HG03025 (cell line): ENCODE results near the gene IGFL3.
"Not testable (repeated sequence)": the region's sequence is repeated elsewhere in the genome, so short reads cannot be mapped to it uniquely, and the experiment has no call there.

Experiments used
- ATAC-seq: cut with Tn5 transposase; IDR thresholded peaks from one replicate; pipeline ENCODE4 v1.9.1; 2021; ENCODE audit warnings: mild to moderate bottlenecking, moderate library complexity; ENCODE audit not compliant: unreplicated experiment, low FRiP score

IGFL3 gene

DNA sequence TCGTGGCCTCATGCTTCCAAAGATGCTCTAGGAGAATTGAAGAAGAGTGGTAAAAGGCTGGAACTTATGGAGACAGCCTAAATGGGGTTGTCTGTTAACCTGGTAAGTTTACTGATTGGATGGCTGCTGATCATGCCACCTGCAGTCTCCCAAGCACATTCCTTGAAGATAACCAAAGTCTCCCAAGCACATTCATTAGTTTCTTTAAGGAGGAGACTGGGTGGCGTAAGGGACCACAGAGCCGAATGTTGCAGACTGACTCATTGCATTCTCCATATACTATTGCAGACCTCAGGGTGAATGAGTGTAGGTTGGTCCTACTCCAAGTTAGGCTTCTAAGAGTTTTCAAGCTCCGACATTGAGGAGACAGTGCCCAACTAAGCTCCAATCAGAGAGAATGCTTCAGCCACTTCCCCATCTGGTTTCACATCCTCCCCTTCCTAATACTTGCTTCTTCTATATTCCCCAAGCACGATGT is at the start of gene IGFL3:
TSS of gene IGFL3 (minus strand) at position 51 of the 478 bp plus-strand sequence. CDS start at position 12, 39 bp downstream.
- no peak for ATAC-seq

DNA sequence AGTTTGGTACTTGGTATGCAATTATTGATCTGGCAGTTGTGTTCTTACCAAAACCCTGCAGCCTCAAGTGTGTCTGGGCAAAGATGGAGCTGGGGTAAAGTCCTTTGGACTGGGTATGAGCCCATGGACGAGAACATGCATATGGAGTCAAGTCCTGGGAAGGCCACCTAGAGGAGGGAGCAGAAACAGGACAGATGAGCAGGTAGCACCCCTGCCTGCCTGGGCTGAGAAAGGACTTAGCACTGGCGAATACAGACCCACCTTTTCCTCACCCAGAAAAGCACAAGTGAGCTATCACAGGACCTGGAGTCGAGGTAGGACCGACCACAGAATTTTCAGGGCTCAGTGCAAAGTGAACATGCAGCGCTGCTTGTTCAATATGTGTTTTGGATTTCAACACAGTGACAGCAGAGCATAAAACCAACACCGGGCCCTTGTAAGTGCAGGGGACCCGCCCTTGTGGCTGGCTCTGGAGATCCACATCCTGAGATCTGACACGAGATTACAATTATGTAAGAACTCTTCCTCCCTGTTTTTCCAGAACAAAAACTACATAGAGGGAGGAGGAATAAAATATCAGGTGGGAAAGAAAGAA is 49.5 kb upstream of the IGFL3 start:
- no peak for ATAC-seq

DNA sequence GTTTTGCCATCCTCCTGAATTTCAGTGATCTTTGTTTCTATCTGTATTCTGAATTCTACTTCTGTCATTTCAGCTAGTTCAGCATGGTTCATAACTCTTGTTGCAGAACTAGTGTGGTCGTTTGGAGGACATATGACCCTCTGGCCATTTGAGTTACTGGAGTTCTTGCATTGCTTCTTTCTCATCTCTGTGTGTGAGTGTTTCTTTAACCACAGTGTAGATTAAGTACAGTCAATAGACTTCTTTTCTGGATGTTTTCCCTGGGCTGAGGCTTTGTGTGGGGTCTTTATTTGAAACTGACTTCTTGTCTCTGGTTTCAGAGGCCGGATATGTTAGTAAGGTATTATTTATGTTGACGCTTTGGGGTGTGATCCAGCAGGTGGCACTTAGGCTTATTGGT is 38.2 kb upstream of the IGFL3 start:
- no peak for ATAC-seq

DNA sequence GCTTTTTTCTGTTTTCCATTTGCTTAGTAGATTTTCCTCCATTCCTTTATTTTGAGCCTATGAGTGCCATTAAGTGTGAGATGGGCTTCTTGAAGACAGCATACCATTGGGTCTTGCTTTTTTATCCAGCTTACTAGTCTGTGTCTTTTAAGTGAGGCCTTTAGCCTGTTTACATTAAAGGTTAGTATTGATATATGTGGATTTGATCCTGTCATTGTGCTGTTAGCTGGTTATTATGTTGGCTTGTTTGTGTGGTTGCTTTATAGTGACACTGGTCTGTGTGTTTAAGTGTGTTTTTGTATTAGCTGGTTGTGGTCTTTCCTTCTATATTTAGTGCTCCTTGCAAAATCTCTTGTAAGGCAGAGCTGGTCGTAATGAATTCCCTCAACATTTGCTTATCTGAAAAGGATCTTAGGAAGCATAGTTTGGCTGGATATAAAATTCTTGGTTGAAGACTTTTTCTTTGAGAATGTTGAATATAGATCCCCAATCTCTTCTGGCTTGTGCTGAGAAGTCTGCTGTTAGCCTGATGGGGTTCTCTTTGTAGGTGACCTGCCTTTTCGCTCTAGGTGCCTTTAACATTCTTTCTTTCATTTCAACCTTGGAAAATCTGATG is 37.3 kb upstream of the IGFL3 start:
- not testable (repeated sequence) for ATAC-seq

DNA sequence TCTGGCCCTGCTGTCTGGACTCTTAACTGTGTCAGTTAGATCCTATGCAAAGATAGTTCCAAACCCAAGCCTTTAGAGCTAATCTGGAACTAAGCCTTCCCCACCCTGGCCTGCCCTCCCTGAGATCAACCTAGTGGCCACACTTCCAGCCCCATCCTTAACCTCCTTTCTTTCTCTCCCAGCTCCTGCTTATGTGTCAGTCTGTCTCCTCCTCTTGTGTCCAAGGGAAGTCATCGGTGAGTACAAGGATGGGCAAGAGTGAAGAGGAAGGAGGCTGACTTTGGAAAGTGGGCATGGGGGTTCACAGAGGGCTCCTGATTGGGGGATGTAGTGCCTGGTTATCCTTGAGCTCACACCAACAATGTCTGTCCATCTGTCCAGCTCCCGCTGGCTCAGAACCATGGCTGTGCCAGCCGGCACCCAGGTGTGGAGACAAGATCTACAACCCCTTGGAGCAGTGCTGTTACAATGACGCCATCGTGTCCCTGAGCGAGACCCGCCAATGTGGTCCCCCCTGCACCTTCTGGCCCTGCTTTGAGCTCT is 35.8 kb upstream of the IGFL3 start:
- ATAC-seq = no peak

DNA sequence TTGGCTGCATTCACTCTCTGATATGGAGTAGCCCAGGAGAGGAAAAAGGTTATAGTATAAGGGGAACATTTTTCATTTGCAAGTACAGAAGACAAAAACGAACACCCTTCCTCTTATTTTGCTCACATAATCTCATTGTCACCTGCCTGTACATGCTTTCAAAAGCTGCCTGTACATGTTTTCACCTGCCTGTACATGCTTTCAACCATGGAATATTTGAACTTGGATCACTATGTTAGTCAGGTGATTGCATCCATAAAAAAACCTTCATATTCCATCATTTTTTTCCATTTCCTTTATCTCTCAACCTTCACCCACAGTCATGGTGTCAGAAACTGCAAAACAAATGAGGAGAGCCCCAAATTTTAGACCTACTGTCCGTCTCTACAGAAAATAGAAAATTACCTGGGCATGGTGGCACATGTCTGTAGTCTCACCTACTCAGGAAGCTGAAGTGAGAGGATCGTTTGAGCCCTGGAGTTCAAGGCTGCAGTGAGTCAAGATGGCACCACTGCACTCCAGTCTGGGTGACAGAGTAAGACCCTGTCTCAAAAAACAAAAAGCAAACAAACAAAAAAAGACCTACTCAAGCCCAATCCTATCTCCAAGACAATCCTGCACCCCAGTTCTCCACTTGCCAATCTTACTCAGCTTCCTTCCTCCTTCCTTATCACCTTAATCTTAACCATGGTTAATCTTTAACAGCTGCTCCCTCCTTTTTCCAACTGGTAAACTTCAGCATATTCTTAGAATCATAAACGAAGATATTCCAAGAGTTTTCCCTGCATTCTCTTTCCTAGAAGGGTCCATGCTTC is 35.1 kb upstream of the IGFL3 start:
- no peak for ATAC-seq

DNA sequence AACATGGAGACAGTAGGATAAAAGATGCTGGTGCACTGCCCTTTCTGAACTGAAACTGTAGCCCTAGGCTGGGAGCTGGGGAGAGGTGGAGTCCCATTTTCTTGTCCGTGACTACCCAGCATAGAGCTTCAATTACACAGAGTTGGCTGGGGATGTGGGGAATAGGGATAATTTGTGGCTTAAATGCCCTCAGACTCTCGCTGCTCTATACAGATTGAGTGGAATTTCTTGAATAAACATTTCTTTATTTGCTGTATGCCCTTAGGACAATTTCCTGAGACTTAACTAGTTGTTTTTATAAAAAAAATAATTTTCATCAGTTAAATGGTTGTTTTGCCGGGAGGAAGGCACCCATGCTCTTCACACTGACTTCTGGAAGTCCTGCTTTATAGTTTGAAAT is 30.7 kb upstream of the IGFL3 start:
- no peak for ATAC-seq

DNA sequence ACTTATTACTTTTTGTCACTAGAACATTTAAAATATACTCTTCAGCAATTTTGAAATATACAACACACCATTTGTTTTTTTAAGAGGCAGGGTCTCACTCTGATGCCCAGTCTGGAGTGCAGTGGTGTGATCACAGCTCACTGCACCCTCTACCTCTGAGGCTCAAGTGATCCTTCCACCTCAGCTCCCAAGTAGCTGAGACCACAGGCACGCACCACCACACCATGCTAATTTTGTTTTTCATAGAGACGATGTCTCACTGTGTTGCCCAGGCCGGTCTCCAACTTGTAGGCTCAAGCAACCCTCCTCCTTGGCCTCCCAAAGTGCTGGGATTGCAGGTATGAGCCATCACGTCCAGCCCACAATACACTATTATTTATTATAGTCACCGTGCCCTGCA is 26.1 kb upstream of the IGFL3 start:
- ATAC-seq = no peak

DNA sequence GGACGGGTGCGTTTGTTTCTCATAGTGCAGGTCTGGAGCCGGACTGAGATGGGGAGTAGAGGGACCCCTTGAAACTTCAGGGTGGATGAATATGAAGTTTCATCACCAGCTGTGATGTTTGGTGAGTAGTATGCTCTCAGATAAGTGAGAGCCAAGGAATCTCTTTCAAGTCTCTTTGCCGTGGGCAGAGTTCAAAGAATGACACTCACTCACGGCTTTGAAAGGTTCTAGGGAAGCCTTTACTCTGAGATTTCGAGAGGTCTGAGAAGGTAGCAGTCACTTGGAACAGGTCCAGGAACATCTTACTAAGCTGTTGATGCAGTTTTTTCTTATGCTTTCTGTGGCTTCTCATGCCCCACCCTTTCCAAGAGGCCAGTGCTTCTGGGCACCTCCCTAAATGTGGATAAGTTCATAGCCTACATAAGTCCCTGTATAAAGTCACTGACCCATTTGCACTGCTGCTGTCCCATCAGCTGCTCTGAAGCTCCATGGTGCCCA is 23.4 kb upstream of the IGFL3 start, which contains the start of gene IGFL2:
TSS of gene IGFL2 (plus strand) at position 448 of the 498 bp plus-strand sequence. CDS start at position 489, 41 bp downstream.
- ATAC-seq = no peak

DNA sequence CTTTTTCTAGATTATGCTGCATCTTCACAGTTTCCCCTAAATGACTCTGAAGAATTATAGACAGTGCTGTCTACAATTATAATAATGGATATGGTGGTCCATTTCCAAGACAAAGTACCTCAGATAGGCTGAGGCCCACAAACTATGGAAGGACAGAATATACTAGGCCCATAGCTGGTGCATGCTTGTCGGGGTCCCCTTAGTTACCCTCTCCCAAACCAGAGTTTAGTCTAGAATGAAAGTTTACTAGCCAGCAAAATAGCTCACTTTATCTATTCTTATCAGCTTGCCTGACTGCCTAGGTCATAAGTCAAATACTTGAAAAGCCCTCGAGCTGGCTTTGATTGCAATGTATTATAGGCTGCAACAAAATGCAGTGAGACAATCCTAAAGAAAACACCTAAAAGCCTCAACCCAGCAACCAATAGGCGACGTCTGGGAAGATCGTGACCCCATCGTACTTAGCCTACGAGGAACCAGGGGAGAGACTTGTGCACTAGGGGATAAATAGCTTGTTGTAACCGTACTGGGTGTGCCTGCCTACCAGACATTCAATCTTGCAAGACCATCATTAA is 22.8 kb upstream of the IGFL3 start:
- ATAC-seq = no peak

DNA sequence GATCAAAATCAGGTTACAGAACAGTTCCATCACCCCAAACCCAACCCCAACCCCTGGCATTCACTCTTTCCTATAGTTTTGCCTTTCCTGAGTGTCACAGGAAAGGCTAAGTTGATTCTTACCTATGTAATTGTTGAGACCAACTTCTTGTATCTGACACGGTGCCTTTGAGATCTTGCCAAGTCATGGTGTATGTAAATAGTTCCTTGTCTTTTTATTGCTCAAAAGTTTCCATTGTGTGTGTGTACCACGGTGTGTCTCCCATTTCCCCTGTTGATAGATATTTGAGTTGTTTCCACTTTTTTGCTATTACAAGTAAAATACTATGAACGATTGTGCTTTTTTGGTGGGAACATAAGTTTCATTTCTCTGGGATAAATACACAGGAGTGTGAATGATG is 20.3 kb upstream of the IGFL3 start:
- ATAC-seq = no peak

DNA sequence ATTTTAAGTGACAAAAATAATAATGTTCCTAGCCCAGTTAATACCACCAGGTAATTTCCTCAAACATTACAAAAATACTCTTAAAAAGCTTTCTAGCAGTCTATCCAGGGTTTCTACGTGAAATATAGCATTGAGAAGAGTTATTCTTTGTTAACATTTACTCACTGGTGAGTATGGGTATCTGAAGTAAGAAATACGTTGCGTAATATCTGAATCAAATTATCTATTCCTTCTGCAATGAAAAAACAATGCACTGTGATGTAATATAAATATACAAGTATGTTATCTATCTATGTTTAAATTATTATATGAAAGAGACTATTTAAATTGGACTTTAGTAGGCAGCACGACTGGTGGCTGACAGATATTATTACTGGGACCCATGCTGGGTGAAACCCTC is 17.8 kb upstream of the IGFL3 start:
- no peak for ATAC-seq

DNA sequence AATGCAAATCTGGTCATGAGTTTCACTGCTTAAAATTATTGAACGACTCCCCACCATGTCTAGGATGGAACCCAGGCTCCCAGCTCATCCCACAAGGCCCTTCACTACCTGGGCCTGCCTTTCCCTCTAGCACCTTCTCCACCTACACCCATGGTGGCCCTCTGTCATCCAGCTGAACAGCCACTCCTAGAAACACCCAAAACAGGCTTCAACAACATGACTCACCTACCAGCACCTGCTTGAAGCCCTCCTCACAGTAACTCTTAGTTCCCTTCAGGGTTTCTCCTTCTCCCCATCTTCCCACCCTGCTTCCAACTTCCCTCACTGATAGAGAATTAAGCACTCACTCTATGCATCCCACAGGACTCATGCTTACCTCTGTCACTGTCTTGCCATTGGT is 16.9 kb upstream of the IGFL3 start:
- no peak for ATAC-seq

DNA sequence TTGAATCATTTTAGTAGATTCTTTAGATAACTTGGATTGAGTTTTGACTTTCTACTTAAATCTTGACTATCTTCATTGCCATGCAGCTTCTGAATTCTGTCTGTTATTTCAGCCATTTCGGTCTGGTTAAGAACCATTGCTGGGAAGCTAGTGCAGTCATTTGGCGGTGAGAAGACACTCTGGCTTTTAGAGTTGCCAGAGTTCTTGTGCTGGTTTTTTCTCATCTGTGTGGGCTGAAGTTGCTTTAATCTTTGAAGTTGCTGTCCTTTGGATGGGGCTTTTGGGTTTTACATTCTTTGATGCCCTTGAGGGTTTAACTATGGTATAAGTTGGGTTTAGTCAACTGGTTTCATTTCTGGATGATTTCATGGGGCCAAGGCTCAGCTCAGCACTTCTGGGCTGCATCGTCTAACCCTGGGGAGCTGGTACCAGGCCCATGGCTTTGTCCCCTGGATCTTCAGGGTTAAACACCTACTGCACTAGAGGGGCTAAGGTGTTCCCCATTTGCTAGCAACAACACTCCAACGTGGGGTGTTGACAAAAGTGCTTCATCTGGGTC is 13.5 kb upstream of the IGFL3 start:
- no peak for ATAC-seq

DNA sequence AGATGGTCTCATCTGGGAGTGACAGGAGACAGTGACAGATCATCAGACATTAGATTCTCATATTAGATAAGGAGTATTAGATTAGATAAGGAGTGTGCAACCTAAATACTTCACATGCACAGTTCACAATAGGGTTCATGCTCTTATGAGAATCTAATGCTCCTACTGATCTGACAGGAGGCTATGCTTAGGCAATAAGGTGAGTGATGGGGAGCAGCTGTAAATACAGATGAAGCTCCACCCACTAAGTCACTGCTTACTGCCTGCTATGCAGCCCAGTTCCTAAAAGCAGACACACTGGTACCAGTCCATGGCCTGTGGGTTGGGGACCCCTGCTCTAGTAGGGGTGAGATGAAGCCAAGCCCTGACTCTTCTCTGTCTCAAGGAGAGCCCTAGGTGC is 10.0 kb upstream of the IGFL3 start:
- ATAC-seq = no peak

DNA sequence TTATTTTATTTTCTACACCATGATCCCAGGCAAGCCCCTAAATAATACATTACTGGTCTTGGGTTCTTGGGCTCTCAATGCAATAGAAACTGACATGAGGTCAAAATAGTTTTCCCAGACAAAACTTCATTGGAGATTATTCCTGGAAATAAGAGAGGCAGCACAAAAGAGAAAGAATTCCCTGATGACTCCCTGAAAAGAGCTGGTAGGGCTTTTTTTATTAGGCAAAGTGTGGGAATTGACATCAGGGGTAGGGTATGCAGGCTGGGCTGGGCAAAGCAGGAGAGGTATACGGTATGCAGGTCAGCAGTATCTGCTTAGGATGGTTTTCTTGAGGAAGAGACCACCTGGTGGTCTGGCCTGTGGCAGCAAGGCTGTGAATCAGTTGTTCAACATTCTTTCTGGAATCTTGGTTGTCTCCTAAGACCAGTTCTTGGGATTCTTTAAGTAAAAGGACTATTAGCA is 9.3 kb upstream of the IGFL3 start:
- no peak for ATAC-seq

DNA sequence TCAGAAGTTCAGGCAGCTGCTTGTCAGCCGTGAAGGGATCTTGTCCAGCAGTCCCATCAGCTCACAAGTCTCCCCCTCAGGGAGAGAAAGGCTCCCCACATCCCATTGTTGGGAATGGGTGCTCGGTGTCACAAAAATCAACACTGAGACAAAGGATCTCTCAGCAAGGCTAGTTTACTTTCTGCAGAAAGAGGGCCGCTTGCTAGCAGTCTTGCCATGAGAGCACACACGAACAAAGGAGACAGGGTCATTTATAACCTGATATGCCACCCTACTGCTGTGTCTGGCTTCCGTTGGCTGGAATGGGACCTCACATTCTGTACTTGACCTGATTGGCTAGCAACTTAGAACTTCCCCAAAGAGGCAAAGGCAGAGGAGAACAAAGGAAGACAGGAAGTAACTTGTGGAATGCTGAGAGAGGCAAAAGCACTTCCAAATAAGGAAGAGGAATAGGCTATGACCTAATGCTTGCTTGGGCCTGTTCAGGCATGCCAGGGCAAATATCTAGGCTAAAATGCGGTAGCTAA is 8.7 kb upstream of the IGFL3 start:
- no peak for ATAC-seq

DNA sequence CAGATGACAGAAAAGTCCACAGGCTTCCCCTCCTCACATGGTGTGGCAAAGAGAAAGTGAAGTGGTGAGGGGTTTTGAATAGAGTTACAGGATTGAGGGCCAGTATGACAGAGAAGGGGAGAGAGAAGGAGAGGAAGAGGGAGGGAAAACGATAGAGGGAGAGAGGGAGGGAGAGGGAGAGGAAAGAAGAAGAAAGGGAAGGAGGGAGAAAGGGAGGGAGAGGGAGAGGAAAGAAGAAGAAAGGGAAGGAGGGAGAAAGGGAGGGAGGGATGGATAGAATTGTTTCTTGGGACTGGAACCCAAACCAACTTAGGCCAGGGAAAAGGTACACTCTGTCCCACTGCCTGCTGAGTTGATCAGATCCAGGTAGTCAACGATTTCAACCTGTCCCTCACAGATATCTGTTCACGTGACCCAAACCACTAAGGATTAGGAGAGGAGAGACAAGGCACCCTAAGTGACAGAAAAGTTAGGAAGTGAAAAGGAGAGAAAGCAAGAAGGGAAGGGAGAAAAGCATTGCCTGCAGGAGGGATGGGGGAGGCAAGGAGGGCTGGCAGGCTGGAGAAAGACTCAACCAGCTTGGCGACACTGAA is 8.1 kb upstream of the IGFL3 start:
- no peak for ATAC-seq

DNA sequence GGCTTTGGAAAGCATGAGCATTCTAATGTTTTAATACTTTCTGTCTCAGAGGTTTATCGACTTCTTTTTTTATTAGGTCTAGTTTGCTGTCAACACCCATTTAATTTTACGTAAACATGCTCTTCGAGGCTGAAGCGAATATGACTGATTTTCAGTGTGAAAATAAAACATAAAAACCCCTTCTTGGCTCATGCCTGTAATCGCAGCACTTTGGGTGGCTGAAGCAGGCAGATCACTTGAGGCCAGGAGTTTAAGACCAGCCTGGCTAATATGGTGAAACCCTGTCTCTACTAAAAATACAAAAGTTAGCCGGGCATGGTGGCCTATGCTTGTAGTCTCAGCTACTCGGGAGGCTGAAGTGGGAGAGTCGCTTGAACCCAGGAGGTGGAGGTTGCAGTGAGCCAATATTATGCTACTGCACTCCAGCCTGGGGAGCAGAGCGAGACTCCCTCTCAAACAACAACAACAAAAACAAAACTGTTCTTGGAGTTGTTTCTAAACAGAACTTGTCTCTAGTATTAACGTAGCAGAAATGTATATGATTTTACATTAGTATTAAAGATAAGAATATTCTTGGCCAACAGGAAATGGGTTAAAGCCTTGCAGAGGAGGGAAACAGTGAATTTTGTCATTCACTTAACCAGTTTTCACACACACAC is 7.1 kb upstream of the IGFL3 start:
- no peak for ATAC-seq
